ENCODE data around the gene APOL2.
"Not testable (repeated sequence)": the region's sequence is repeated elsewhere in the genome, so short reads cannot be mapped to it uniquely, and the experiment has no call there.

DNA sequence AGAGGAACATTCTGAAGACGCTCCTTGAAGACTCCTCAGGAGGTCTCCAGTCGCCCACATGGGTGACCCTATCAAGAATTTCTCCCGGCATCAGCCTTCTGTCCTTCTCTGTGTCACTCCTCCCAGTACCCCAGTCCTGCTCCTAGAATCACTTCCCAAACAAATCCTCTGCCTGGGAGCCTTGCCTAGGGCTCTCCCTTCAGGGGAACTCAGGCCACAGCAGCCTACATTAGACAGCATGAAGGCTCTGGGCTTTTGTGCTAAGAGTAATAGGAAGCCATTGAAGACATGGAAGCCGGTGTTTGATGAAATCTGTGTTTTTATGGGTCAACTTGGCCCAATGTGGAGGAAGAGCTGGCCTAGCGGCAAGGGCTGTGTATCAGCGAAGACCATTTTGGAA is 51.5 kb downstream of the APOL2 start:
- TF ChIP-seq, protein P1, sequence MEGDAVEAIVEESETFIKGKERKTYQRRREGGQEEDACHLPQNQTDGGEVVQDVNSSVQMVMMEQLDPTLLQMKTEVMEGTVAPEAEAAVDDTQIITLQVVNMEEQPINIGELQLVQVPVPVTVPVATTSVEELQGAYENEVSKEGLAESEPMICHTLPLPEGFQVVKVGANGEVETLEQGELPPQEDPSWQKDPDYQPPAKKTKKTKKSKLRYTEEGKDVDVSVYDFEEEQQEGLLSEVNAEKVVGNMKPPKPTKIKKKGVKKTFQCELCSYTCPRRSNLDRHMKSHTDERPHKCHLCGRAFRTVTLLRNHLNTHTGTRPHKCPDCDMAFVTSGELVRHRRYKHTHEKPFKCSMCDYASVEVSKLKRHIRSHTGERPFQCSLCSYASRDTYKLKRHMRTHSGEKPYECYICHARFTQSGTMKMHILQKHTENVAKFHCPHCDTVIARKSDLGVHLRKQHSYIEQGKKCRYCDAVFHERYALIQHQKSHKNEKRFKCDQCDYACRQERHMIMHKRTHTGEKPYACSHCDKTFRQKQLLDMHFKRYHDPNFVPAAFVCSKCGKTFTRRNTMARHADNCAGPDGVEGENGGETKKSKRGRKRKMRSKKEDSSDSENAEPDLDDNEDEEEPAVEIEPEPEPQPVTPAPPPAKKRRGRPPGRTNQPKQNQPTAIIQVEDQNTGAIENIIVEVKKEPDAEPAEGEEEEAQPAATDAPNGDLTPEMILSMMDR (IDR thresholded peaks at IDR 0.05) = not testable (repeated sequence)
- not testable (repeated sequence) for TF ChIP-seq POLR2A (IDR thresholded peaks at IDR 0.05)
